ENCODE results near the gene DHRSX. TPM values are rescaled to one million over a fixed set of nuclear protein-coding genes. Genes with fewer than 3 reads are reported as not detected.
A peak's percentile ranks its signal among the peaks of the same experiment; 100 is the strongest.
"Not testable (repeated sequence)": the region's sequence is repeated elsewhere in the genome, so short reads cannot be mapped to it uniquely, and the experiment has no call there.

Gene DHRSX
- polyA plus RNA-seq, 3 donors: 12.9 to 33.2 (median 28.3) TPM

DNA sequence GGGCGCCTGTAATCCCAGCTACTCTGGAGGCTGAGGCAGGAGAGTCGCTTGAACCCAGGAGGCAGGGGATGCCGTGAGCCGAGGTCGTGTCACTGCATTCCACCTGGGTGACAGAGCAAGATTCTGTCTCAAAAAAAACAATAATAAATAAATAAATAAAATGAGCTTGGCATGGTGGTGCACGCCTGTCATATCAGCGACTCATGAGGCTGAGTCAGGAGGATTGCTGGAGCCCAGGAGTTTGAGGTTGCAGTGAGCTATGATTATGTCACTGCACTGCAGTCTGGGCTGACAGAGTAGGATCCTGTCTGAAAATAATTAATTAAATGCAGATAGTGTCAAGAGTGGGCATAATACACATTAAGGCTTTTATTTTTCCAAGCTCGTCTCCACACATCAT is 77.5 kb downstream of the DHRSX start:
- H3K9me3 Mint-ChIP-seq: peaks cover 2 to 22% (median 5%) of the 10 kb centered on the region in 7 donors
- no peak overlapping the region for H3K9ac ChIP-seq (ENCODE audit: insufficient read depth, low read length, poor library complexity, severe bottlenecking)
- no peak overlapping the region for H3K4me2 ChIP-seq (replicated peaks; ENCODE audit: extremely low read depth, low read length, poor library complexity, severe bottlenecking)
- H3K27ac Mint-ChIP-seq: no peak overlapping the region
- no peaks in the 10 kb centered on the region for H3K4me1 ChIP-seq (ENCODE audit: control insufficient read depth in 1 of 2, insufficient read depth in 2 of 2, low read length in 2 of 2)
- H2AFZ ChIP-seq (ENCODE audit: insufficient read depth, low read depth, low read length, poor library complexity, severe bottlenecking): no peak overlapping the region
- no peak overlapping the region for H3K27ac ChIP-seq (ENCODE audit: low read depth in 1 of 2, low read length in 2 of 2)
- H3K27me3 ChIP-seq (ENCODE audit: control insufficient read depth in 2 of 2, insufficient read depth in 2 of 2, low read length in 2 of 2): no peaks in the 10 kb centered on the region
- no peaks in the 10 kb centered on the region for H4K20me1 ChIP-seq (ENCODE audit: insufficient read depth, low read length)
- peaks cover 0 to 1% (median 0%) of the 10 kb centered on the region in 3 donors for H3K27me3 Mint-ChIP-seq (ENCODE audit: low read depth in 3 of 3)
- no peaks in the 10 kb centered on the region for H3K4me1 Mint-ChIP-seq
- peaks cover 0 to 7% of the 10 kb centered on the region in 2 donors for H3K9me3 ChIP-seq (replicated peaks in 1 of 2; ENCODE audit: control insufficient read depth in 1 of 2, insufficient read depth in 1 of 2, low read length in 2 of 2)
- TF ChIP-seq, protein P1, sequence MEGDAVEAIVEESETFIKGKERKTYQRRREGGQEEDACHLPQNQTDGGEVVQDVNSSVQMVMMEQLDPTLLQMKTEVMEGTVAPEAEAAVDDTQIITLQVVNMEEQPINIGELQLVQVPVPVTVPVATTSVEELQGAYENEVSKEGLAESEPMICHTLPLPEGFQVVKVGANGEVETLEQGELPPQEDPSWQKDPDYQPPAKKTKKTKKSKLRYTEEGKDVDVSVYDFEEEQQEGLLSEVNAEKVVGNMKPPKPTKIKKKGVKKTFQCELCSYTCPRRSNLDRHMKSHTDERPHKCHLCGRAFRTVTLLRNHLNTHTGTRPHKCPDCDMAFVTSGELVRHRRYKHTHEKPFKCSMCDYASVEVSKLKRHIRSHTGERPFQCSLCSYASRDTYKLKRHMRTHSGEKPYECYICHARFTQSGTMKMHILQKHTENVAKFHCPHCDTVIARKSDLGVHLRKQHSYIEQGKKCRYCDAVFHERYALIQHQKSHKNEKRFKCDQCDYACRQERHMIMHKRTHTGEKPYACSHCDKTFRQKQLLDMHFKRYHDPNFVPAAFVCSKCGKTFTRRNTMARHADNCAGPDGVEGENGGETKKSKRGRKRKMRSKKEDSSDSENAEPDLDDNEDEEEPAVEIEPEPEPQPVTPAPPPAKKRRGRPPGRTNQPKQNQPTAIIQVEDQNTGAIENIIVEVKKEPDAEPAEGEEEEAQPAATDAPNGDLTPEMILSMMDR (IDR thresholded peaks at IDR 0.05): no peak
- peaks cover 44 to 52% of the 10 kb centered on the region in 2 donors for H3K36me3 Mint-ChIP-seq
- no peaks in the 10 kb centered on the region for H3K79me2 ChIP-seq (ENCODE audit: insufficient read depth, low read length)
- peak in 1 of 3 donors; percentile 31 for DNase-seq
- intact Hi-C loops (cut with micrococcal nuclease): no loop called here
- H3K36me3 ChIP-seq (replicated peaks in 1 of 2; ENCODE audit: control insufficient read depth in 1 of 2, insufficient read depth in 2 of 2, low read length in 2 of 2): peaks cover 9 to 44% of the 10 kb centered on the region in 2 donors
- H3K4me3 Mint-ChIP-seq: no peak overlapping the region
- WGBS (ENCODE audit: insufficient coverage): 100% methylated on average over 1 of the region's 8 CpGs
- no peak overlapping the region for H3K4me3 ChIP-seq (replicated peaks in 1 of 3; ENCODE audit: low read depth in 2 of 3, low read length in 3 of 3)

- WGBS (ENCODE audit: insufficient coverage): no CpG with 5 or more reads among the region's 7 CpGs
- H2AFZ ChIP-seq (ENCODE audit: insufficient read depth, low read depth, low read length, poor library complexity, severe bottlenecking); DNase-seq; H3K9me3 ChIP-seq (replicated peaks in 1 of 2; ENCODE audit: control insufficient read depth in 1 of 2, insufficient read depth in 1 of 2, low read length in 2 of 2); intact Hi-C loops (cut with micrococcal nuclease); H3K4me3 ChIP-seq (replicated peaks in 1 of 3; ENCODE audit: low read depth in 2 of 3, low read length in 3 of 3); H3K9me3 Mint-ChIP-seq; H3K27me3 ChIP-seq (ENCODE audit: control insufficient read depth in 2 of 2, insufficient read depth in 2 of 2, low read length in 2 of 2); H3K4me1 Mint-ChIP-seq; H3K27me3 Mint-ChIP-seq (ENCODE audit: low read depth in 3 of 3); H3K79me2 ChIP-seq (ENCODE audit: insufficient read depth, low read length); H3K4me3 Mint-ChIP-seq; H3K27ac Mint-ChIP-seq; H4K20me1 ChIP-seq (ENCODE audit: insufficient read depth, low read length); H3K9ac ChIP-seq (ENCODE audit: insufficient read depth, low read length, poor library complexity, severe bottlenecking); H3K27ac ChIP-seq (ENCODE audit: low read depth in 1 of 2, low read length in 2 of 2); H3K4me2 ChIP-seq (replicated peaks; ENCODE audit: extremely low read depth, low read length, poor library complexity, severe bottlenecking); H3K4me1 ChIP-seq (ENCODE audit: control insufficient read depth in 1 of 2, insufficient read depth in 2 of 2, low read length in 2 of 2): not testable (repeated sequence)
- H3K36me3 ChIP-seq (replicated peaks in 1 of 2; ENCODE audit: control insufficient read depth in 1 of 2, insufficient read depth in 2 of 2, low read length in 2 of 2): peaks cover 6 to 30% of the 10 kb centered on the region in 2 donors
- H3K36me3 Mint-ChIP-seq: peaks cover 29 to 32% of the 10 kb centered on the region in 2 donors
Measured at GRCh38 chrX:2419418-2419817, 81.4 kb downstream of the DHRSX start.

Data from CD14-positive monocyte (primary cell).